NT2/D1 (cell line): ENCODE results near the gene SERTAD1.
"Not testable (repeated sequence)": the region's sequence is repeated elsewhere in the genome, so short reads cannot be mapped to it uniquely, and the experiment has no call there.

Experiments
- DNase-seq: peaks from one replicate; pipeline ENCODE4 v3.0.0-alpha.2; 2011; ENCODE audit warnings: low read depth, low spot score
- H3K27me3 ChIP-seq: 2 replicates; pipeline ENCODE4 v1.6.0; 2011; ENCODE audit warnings: mild to moderate bottlenecking; ENCODE audit not compliant: insufficient read length, insufficient read depth
- H3K36me3 ChIP-seq: 2 replicates; pipeline ENCODE4 v1.6.1; 2011; ENCODE audit warnings: mild to moderate bottlenecking, low read length, mixed read lengths; ENCODE audit not compliant: insufficient read depth, insufficient read length
- H3K4me1 ChIP-seq: 2 replicates; pipeline ENCODE4 v1.5.1; 2011; ENCODE audit not compliant: insufficient read depth, insufficient read length
- H3K4me3 ChIP-seq: 2 replicates; pipeline ENCODE4 v1.5.1; 2011; ENCODE audit warnings: low read depth; ENCODE audit not compliant: insufficient read length
- H3K9ac ChIP-seq: 2 replicates; pipeline ENCODE4 v1.6.0; 2011; ENCODE audit warnings: low read depth; ENCODE audit not compliant: insufficient read length
- H3K9me3 ChIP-seq: 2 replicates; pipeline ENCODE4 v1.5.1; 2011; ENCODE audit warnings: mild to moderate bottlenecking, low read length; ENCODE audit not compliant: insufficient read depth
- SUZ12 ChIP-seq: IDR thresholded peaks from 2 replicates; pipeline ENCODE4 v1.6.1; 2011; ENCODE audit not compliant: insufficient read length, insufficient read depth; ENCODE audit errors: extremely low read depth
- YY1 ChIP-seq: IDR thresholded peaks from 2 replicates; pipeline ENCODE4 v1.6.1; 2011; ENCODE audit not compliant: insufficient read length, insufficient read depth
- ZNF274 ChIP-seq: IDR thresholded peaks from 2 replicates; pipeline ENCODE4 v1.6.1; 2011; ENCODE audit warnings: mild to moderate bottlenecking, low read depth, low read length

SERTAD1 gene

DNA sequence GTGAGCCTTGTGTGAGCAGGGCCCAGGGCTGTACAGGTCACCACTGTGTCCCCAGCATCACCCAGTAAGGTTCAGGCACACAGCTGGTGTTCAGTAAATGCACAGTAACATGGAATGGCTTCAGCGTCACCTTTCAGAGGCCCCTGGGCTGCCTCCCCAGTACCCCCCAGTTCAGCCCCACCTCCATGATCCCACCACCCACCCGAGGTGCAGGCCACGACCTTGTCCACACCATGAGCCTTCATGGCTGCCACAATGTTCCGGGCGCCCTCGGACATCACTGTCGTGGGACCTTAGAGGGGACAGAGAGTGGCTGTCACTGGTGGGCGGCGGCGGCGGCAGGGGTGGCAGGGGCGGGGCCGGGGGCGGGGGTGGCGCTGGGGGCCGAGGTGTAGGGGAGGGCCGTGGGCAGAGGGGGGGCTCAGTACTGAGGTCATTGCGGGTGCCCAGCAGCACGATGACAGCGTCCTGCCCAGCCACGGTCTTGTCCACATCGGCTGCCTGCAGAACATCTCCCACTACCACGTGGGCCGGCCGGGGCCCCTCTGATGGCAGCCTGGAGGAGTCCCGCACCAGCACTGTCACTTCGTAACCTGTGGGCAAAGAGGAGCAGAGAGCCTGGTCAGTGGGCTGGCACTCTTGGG lies 32.3 kb upstream of the SERTAD1 start:
- DNase-seq: no peak
- no peak overlapping the region for H3K9ac ChIP-seq
- H3K36me3 ChIP-seq: peaks cover 4% of the 10 kb centered on the region
- no peak overlapping the region for H3K4me3 ChIP-seq
- TF ChIP-seq SUZ12 (no peak), YY1 (no peak), ZNF274 (no peak)
- H3K4me1 ChIP-seq: no peaks in the 10 kb centered on the region
- H3K9me3 ChIP-seq: no peaks in the 10 kb centered on the region
- H3K27me3 ChIP-seq: no peaks in the 10 kb centered on the region

- peaks cover 4% of the 10 kb centered on the region for H3K36me3 ChIP-seq
- no peak overlapping the region for H3K9ac ChIP-seq
- DNase-seq: no peak
- no peaks in the 10 kb centered on the region for H3K4me1 ChIP-seq
- H3K4me3 ChIP-seq: no peak overlapping the region
- H3K27me3 ChIP-seq: no peaks in the 10 kb centered on the region
- H3K9me3 ChIP-seq: no peaks in the 10 kb centered on the region
- no peak for TF ChIP-seq SUZ12
- TF ChIP-seq ZNF274: no peak
Measured at GRCh38 chr19:40457048-40457447, 31.3 kb upstream of the SERTAD1 start.

DNA sequence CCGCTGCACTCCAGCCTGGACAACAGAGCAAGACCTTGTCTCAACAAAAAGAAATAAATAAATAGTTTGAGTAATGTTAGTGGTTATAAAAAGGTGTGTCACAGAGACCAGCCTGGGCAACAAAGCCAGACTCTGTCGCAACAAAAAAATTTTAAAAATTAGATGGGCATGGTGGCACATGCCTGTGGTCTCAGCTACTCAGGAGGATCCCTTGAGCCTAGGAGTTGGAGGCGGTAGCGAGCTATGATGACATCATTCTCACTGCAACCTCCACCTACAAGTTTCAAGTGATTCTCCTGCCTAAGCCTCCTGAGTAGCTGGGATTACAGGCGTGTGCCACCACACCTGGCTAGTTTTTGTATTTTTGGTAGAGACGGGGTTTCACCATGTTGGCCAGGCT lies 28.2 kb upstream of the SERTAD1 start:
- not testable (repeated sequence) for H3K9me3 ChIP-seq, H3K9ac ChIP-seq, H3K4me1 ChIP-seq, H3K36me3 ChIP-seq, H3K27me3 ChIP-seq, DNase-seq, H3K4me3 ChIP-seq

GRCh38 chr19:40453151-40453735 lies 27.5 kb upstream of the SERTAD1 start:
- no peak for DNase-seq
- Histone ChIP-seq H3K36me3 (peaks cover 4% of the 10 kb centered on the region), H3K4me1 (no peaks in the 10 kb centered on the region), H3K4me3 (no peak overlapping the region), H3K9me3 (no peaks in the 10 kb centered on the region), H3K9ac (no peak overlapping the region), H3K27me3 (no peaks in the 10 kb centered on the region)
- no peak for TF ChIP-seq YY1
- TF ChIP-seq SUZ12: no peak

GRCh38 chr19:40452016-40452415 lies 26.2 kb upstream of the SERTAD1 start:
- no peak overlapping the region for H3K4me3 ChIP-seq
- no peak for TF ChIP-seq ZNF274
- no peak for TF ChIP-seq YY1
- TF ChIP-seq SUZ12: no peak
- H3K27me3 ChIP-seq: no peaks in the 10 kb centered on the region
- no peak for DNase-seq
- no peaks in the 10 kb centered on the region for H3K36me3 ChIP-seq
- H3K9me3 ChIP-seq: no peaks in the 10 kb centered on the region
- H3K4me1 ChIP-seq: no peaks in the 10 kb centered on the region
- no peak overlapping the region for H3K9ac ChIP-seq

DNA sequence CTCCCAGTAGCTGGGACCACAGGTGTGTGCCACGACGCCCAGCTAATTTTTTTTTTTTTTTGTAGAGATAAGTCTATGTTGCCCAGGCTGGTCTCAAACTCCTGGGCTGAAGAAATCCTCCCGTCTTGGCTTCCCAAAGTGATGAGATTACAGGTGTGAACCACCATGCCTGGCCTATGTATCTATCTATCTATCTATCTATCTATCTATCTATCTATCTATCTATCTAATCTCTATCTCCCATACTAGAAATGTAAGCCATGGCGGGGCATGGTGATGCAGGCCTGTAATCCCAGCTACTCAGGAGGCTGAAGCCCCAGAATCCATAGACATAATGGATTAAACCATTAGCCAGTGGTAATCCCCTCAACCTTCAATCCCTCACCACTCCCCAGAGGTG lies 24.9 kb upstream of the SERTAD1 start:
- H3K27me3 ChIP-seq: no peaks in the 10 kb centered on the region
- H3K4me1 ChIP-seq: no peaks in the 10 kb centered on the region
- H3K9me3 ChIP-seq: no peaks in the 10 kb centered on the region
- no peak for DNase-seq
- H3K9ac ChIP-seq: no peak overlapping the region
- TF ChIP-seq YY1: no peak
- no peaks in the 10 kb centered on the region for H3K36me3 ChIP-seq
- no peak overlapping the region for H3K4me3 ChIP-seq

- TF ChIP-seq SUZ12 (no peak), ZNF274 (no peak), YY1 (no peak)
Measured at GRCh38 chr19:40449506-40449905, 23.7 kb upstream of the SERTAD1 start.

DNA sequence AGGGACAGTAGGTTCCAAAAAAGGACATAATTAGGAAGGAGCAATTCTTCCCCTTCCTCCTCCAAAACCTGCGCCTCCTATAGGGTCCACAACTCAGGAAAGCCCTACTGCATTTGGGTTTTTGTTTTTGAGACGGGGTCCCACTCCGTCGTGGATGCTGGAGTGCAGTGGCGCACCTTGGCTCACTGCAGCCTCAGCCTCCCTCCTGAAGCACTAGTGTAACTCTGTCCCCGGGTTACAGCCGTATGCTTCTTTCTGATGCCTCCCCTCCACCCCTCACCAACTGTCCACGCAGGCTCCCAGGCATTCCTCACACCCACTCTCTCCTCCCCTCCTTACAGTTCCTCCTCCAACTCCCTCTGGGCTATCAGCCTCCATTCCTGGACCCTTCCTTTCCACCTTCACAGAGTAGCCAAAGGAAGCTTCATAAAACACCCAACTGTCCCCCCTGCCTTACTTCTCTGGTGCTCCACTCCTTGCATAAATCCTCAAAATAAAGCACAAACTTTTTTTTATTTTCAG lies 20.5 kb upstream of the SERTAD1 start:
- H3K27me3 ChIP-seq: no peaks in the 10 kb centered on the region
- H3K9me3 ChIP-seq: no peaks in the 10 kb centered on the region
- H3K4me3 ChIP-seq: no peak overlapping the region
- DNase-seq: no peak
- TF ChIP-seq YY1 (no peak), SUZ12 (no peak), ZNF274 (no peak)
- H3K4me1 ChIP-seq: peaks cover 2% of the 10 kb centered on the region
- peaks cover 13% of the 10 kb centered on the region for H3K36me3 ChIP-seq
- H3K9ac ChIP-seq: peak overlapping the region; percentile 44

More at GRCh38 chr19:40449506-40449905, 23.7 kb upstream of the SERTAD1 start:
- no peak for DNase-seq
- Histone ChIP-seq H3K9me3 (no peaks in the 10 kb centered on the region), H3K36me3 (no peaks in the 10 kb centered on the region), H3K27me3 (no peaks in the 10 kb centered on the region), H3K4me3 (no peak overlapping the region), H3K9ac (no peak overlapping the region), H3K4me1 (no peaks in the 10 kb centered on the region)
